ENCODE results near the gene IFI27L1. TPM values are rescaled to one million over a fixed set of nuclear protein-coding genes. Genes with fewer than 3 reads are reported as not detected.

The IFI27L1 gene
- total RNA-seq, 1 donor from 2014 or later: not detected

DNA sequence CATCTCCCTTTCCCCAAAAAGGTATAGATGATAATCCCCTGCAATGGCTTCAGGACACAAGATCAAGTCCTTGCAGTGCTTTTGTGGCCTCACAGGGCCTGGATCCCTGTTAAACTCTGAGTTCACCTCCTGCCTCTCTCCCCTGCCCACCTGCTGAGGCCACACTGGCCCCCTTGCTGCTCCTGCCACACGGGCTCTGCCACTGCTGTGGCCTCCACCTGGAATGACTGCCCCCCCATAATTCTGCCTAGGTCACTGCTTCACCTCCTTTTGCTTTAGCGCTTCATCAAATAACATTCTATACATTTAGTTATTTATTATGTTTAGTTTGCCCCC, 28.8 kb downstream of the IFI27L1 start:
- no peaks in the 10 kb centered on the region for H3K36me3 ChIP-seq
- H3K4me3 ChIP-seq: no peak overlapping the region
- intact Hi-C loops (cut with DNase I): no loop called here
- H3K27ac ChIP-seq: peak overlapping the region; percentile 26 to 27
- H3K4me1 ChIP-seq: no peaks in the 10 kb centered on the region
- no peaks in the 10 kb centered on the region for H3K9me3 ChIP-seq
- no peak for DNase-seq (ENCODE audit: low spot score in 2 of 2)
- no peaks in the 10 kb centered on the region for H3K27me3 ChIP-seq
- TF ChIP-seq, protein P1, sequence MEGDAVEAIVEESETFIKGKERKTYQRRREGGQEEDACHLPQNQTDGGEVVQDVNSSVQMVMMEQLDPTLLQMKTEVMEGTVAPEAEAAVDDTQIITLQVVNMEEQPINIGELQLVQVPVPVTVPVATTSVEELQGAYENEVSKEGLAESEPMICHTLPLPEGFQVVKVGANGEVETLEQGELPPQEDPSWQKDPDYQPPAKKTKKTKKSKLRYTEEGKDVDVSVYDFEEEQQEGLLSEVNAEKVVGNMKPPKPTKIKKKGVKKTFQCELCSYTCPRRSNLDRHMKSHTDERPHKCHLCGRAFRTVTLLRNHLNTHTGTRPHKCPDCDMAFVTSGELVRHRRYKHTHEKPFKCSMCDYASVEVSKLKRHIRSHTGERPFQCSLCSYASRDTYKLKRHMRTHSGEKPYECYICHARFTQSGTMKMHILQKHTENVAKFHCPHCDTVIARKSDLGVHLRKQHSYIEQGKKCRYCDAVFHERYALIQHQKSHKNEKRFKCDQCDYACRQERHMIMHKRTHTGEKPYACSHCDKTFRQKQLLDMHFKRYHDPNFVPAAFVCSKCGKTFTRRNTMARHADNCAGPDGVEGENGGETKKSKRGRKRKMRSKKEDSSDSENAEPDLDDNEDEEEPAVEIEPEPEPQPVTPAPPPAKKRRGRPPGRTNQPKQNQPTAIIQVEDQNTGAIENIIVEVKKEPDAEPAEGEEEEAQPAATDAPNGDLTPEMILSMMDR (IDR thresholded peaks at IDR 0.05): no peak

DNA sequence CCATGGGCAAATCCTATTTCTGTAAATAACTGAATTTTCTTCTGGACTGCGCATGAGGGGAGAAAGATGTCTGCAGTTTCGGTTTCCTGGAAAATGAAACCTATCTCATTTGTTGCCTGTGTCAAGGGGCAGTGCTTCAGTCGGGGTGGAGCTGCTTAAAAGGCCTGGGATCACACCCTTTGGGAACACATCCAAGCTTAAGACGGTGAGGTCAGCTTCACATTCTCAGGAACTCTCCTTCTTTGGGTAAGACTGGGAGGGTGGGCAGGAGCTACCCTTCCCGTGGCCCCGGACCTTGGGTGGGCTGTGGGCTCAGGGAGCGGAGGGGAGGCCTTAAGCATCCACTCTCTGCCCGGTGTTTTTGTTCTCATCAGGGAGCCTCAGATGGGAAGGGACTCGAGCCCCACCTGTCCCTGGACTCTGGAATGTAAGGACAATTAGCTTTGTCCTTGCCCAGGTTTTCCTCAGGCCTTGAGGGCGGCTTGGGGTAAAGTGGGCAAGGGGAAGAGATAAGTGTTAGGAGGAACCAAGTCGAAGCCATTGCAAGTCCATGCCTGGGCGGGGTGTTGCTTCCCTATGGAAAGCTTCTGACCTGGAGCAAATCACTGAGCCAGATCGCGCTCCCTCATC, 29.6 kb downstream of the IFI27L1 start, which contains the start of gene IFI27:
IFI27 (plus strand) TSS at position 185 of the 630 bp plus-strand sequence.
- peak within 1 kb of the TSS; percentile 44 to 48 for H3K4me3 ChIP-seq
- no peaks in the 10 kb centered on the region for H3K27me3 ChIP-seq
- H3K4me1 ChIP-seq: no peaks in the 10 kb centered on the region
- H3K9me3 ChIP-seq: no peaks in the 10 kb centered on the region
- TF ChIP-seq, protein P1 (IDR thresholded peaks at IDR 0.05): no peak
- H3K36me3 ChIP-seq: no peaks in the 10 kb centered on the region
- intact Hi-C loops (cut with DNase I): no loop called here
- peak within 1 kb of the TSS; percentile 58 to 76 for H3K27ac ChIP-seq
- peak; percentile 21 to 66 for DNase-seq (ENCODE audit: low spot score in 2 of 2)

DNA sequence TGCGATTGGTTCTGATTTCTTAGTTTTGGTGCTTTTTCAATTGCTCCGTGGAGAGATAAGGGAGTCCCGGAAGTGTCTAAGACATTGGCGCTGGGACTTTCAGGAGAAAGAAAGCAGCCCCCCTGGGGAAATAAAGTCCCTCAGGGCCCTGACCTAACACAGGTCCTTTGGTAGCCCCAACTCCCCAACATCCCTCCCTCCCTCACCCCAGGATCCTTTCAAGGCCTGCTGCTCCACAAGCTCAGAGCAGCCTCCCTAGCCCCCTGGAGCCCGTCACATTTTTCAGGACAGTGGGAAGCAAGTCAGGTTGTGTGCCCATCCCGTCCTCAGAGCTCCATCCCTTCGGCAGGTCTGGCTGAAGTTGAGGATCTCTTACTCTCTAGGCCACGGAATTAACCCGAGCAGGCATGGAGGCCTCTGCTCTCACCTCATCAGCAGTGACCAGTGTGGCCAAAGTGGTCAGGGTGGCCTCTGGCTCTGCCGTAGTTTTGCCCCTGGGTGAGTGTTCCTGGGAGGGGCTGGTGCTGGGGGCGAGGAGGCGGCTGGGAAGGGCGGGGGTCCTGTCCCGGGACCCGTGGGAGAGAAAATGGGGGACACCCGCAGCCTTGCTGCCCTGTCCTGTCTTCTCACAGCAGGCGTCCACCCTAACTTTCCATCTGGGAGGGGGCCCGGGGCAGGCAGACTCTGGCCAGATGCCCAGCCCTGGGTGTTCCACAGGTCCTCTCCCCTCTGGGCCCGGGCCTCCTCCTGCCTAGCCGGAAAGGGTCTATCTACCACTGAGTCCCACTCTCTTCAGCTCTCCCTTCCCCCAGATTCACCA, 30.4 kb downstream of the IFI27L1 start:
- no peaks in the 10 kb centered on the region for H3K9me3 ChIP-seq
- H3K27me3 ChIP-seq: no peaks in the 10 kb centered on the region
- H3K36me3 ChIP-seq: no peaks in the 10 kb centered on the region
- H3K27ac ChIP-seq: peak overlapping the region; percentile 58 to 76
- peak in 1 of 2 donors; percentile 60 for DNase-seq (ENCODE audit: low spot score in 2 of 2)
- intact Hi-C loops (cut with DNase I): no loop called here
- TF ChIP-seq, protein P1 (IDR thresholded peaks at IDR 0.05): no peak
- H3K4me1 ChIP-seq: no peaks in the 10 kb centered on the region
- peak overlapping the region; percentile 44 to 48 for H3K4me3 ChIP-seq

DNA sequence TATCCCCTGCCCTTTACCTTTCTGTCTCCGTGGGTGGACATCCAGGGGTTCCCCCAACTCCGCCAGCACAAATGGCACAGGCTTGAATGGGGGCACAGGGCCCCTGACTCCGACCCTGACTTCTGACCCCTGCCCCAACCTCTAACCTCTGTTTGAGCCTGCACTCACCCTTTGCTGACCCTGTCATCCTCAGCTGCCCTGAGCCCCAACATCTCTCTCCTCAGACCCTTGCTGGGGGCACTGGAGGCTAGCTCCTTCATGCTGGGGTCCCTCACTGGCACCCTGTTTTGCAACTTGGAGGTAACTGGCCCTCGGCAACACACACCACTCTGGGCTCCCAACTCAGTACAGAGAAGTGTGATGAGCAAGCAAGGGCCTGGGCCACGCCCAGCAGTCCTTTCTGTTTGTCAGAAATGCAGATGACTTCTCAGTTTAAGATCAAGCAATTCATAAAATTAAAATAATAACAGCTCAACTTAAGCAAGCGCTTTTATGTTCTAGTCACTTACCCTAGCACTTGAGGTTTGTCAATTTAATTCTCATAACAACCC, 31.5 kb downstream of the IFI27L1 start:
- TF ChIP-seq, protein P1 (IDR thresholded peaks at IDR 0.05): no peak
- no peak overlapping the region for H3K27ac ChIP-seq
- H3K9me3 ChIP-seq: no peaks in the 10 kb centered on the region
- no peaks in the 10 kb centered on the region for H3K36me3 ChIP-seq
- H3K4me1 ChIP-seq: no peaks in the 10 kb centered on the region
- intact Hi-C loops (cut with DNase I): no loop called here
- peak in 1 of 2 donors; percentile 39 for DNase-seq (ENCODE audit: low spot score in 2 of 2)
- H3K27me3 ChIP-seq: no peaks in the 10 kb centered on the region
- no peak overlapping the region for H3K4me3 ChIP-seq

DNA sequence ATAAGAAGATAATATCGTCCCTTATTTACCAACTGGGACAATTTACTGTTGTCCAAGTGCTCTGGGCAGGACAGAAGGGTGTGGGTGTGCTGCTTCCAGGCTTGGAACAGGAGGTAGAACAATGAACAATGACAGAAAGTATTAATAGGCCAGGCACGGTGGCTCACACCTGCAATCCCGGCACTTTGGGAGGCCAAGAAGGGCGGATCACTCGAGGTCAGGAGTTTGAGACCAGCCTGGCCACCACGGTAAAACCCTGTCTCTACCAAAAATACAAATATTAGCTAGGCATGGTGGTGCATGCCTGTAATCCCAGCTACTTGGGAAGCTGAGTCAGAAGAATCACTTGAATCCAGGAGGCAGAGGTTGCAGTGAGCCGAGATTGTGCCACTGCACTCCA, 32.0 kb downstream of the IFI27L1 start:
- no peak overlapping the region for H3K4me3 ChIP-seq
- DNase-seq (ENCODE audit: low spot score in 2 of 2): peak in 1 of 2 donors; percentile 37
- H3K9me3 ChIP-seq: no peaks in the 10 kb centered on the region
- intact Hi-C loops (cut with DNase I): no loop called here
- H3K27me3 ChIP-seq: no peaks in the 10 kb centered on the region
- no peaks in the 10 kb centered on the region for H3K36me3 ChIP-seq
- peak overlapping the region in 1 of 2 donors; percentile 25 for H3K27ac ChIP-seq
- TF ChIP-seq, protein P1 (IDR thresholded peaks at IDR 0.05): no peak
- no peaks in the 10 kb centered on the region for H3K4me1 ChIP-seq

Data from ascending aorta (tissue), 2 donors.